Retinal pigment epithelial cell (primary cell): Measurements from ENCODE around the gene PTPN22.

ENCODE experiments used
- DNase-seq: peaks from one replicate; pipeline ENCODE4 v3.0.0-alpha.2; 2010; ENCODE audit warnings: low read depth
- H3K4me3 ChIP-seq: 2 replicates; pipeline ENCODE4 v1.5.1; 2011; ENCODE audit warnings: mild to moderate bottlenecking, low read length, control low read depth, moderate library complexity
- CTCF ChIP-seq: conservative IDR thresholded peaks from 2 replicates; pipeline ENCODE4 v1.5.1; 2011; ENCODE audit warnings: low read depth, low read length, control low read depth, inconsistent platforms

PTPN22 gene

GRCh38 chr1:113834716-113835115 is 36.8 kb downstream of the PTPN22 start:
- no peak for TF ChIP-seq CTCF
- DNase-seq = no peak
- H3K4me3 ChIP-seq = no peak overlapping the region

- H3K4me3 ChIP-seq = no peak overlapping the region
- no peak for DNase-seq
- TF ChIP-seq CTCF = no peak
Observed at GRCh38 chr1:113830039-113830438, 41.5 kb downstream of the PTPN22 start.

- TF ChIP-seq CTCF = no peak
- no peak for DNase-seq
- H3K4me3 ChIP-seq = no peak overlapping the region
Observed at GRCh38 chr1:113821916-113822315, 49.6 kb downstream of the PTPN22 start.

GRCh38 chr1:113818578-113818977 is 52.9 kb downstream of the PTPN22 start:
- DNase-seq = no peak
- H3K4me3 ChIP-seq = no peak overlapping the region
- TF ChIP-seq CTCF = no peak

GRCh38 chr1:113813218-113813617 is 58.3 kb downstream of the PTPN22 start:
- no peak for DNase-seq
- no peak for TF ChIP-seq CTCF
- H3K4me3 ChIP-seq = no peak overlapping the region

- DNase-seq = no peak
- no peak for TF ChIP-seq CTCF
- H3K4me3 ChIP-seq = peak overlapping the region; percentile 95
Observed at GRCh38 chr1:113812661-113813135, 58.8 kb downstream of the PTPN22 start.

- DNase-seq = peak; percentile 96
- no peak for TF ChIP-seq CTCF
- peak within 1 kb of the TSS; percentile 95 for H3K4me3 ChIP-seq
Observed at GRCh38 chr1:113811888-113812660, 59.4 kb downstream of the PTPN22 start, which contains the start of gene RSBN1. TSS of gene RSBN1 (minus strand) at chr1:113812476. CDS start at chr1:113812412, 64 bp downstream.
